ENCODE data around the gene DEFB132. TPM values are rescaled to one million over a fixed set of nuclear protein-coding genes. Genes with fewer than 3 reads are reported as not detected.
"Not testable (repeated sequence)": the region's sequence is repeated elsewhere in the genome, so short reads cannot be mapped to it uniquely, and the experiment has no call there.

Gene DEFB132
- total RNA-seq = not detected

GRCh38 chr20:257419-257818, at the start of gene DEFB132:
DEFB132 (plus strand) TSS chr20:257724; CDS start chr20:257779, 55 bp downstream.
- no peak for DNase-seq

DNA sequence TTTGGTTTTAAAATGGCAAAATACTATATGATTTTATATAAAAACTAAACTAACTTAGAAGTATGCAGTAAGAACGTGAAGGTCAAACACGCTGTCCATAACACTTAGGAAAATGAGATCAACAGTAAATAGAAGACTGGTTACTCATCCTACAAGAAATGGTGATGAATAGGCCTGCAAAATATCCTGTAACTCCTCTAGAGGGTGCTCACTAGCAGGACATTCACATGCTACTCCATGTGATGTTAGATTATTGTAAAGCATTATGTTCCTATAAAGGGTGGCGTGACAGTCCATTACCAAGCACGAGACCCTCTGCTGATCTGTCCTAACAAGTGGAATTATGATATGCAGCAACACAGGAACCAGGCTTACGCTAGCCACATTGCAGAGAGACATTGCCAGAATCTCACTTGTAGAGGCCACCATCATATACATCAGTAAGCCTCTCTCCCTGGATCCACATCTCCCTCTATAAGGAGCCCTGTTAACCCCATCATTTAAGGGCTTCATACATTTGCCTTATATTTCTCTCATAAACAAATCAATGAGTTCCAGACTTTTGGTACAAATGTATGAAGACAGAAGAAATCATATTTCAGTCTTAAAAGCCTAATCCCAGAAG, 48.5 kb upstream of the DEFB132 start:
- no peak for DNase-seq

DNA sequence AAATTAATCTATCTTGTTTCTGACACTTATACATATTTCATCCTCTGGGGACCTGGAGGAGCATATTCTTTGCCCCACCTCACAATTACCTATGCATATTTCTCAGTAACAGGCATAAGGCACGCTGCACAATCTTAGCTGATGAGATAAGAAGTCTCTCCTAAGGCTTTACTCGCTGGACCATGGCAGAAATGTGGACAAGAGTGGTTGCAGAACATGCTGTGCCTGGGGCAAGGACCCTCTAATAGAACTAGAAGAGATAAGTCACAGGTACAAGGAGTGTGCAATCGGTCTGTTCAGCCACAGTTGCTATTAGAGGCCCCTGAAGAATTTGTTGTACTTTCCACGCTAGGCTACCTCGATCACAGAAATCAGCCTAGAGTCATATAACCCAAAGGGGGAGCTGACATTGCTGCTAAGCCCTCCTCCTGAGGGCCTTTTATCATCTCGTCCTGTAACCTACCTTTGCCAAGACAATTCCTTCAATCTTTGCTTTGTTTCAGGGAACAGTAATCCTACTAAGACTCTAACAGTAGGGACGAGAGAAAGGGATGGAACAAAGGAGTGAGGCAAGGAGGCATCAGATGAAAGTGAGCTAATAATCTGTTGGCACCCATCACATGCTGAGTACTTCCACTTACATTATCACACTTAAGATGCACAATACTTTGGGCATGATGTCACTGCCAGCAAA, 46.6 kb upstream of the DEFB132 start:
- DNase-seq = no peak

GRCh38 chr20:214383-214782, 43.1 kb upstream of the DEFB132 start:
- DNase-seq = no peak

DNA sequence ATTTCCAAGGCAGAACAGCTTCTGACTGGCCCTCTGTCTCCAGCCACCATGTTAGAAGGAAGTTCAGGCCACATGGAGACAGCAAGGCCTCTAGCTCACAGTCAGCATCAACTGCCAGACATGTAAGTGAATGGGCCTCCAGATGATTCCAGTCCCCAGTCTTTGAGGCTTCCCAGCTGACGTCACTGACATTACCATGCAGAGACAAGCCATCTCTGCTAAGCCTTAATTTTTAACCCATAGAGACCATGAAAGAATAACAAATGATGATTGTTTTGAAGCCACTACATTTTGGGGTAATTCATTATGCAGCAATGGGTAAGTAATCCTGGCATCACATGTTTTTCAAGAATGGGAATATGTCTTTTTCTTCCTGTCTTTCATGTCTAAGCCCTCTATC, 41.7 kb upstream of the DEFB132 start:
- no peak for DNase-seq

DNA sequence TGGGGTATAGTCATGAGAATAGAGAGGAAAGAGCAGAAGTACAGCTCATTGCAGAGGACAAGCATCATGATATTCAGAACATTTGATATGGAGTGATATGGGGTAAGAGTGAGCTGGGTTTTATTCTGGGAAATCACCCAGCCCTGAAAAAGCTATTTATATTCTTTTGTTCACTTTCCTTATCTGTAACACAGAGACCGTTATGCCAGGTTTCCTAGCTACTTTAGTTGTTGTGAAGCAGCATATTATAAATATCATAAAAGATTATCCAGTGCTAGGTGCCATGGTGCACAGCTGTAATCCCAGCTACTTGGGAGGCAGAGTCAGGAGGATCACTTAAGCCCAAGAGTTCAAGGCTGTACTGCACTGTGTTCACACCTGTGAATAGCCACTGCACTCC, 40.3 kb upstream of the DEFB132 start:
- DNase-seq = no peak

DNA sequence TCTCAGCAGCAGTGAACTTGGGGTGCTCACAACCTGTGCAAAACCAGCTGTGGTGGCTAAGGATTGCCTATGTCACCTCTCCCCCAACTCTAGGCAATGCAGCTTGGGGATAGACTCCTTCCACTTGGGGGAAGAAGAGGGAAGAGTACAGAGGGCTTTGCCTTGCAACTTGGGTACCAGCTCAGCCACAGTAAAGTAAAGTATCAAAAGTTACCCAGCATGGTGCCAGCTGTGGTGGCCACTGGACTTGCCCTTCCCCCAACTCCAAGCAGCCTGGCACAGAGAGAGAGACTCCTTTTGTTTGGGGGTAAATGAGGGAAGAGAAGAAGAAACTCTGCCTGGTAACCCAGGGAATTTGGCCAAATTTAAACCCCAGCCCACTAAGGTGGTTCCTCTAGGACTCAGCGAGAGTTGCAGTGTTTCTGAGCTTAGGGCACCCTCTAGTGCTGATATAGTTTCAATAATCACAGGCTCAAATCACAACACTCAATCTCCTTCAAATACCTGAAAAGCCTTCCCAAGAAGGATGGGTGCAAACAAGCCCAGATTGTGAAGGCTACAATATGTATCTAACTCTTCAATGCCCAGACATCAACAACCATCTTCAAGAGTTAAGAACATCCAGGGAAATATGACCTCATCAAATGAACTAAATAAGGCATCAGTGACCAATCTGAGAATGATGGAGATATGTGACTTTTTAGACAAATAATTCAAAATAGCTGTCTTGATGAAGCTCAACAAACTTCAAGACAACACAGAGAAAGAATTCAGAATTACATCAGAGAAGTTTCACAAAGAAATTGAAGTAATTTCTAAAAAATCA, 38.0 kb upstream of the DEFB132 start:
- DNase-seq = no peak

GRCh38 chr20:221258-221830, 36.2 kb upstream of the DEFB132 start:
- no peak for DNase-seq

GRCh38 chr20:225879-226278, 31.6 kb upstream of the DEFB132 start:
- not testable (repeated sequence) for DNase-seq

GRCh38 chr20:226958-227357, 30.6 kb upstream of the DEFB132 start, which contains the start of gene DEFB129:
DEFB129 (plus strand) TSS chr20:227258; CDS start chr20:227289, 31 bp downstream.
- DNase-seq = no peak

GRCh38 chr20:227439-228105, 30.0 kb upstream of the DEFB132 start:
- no peak for DNase-seq

DNA sequence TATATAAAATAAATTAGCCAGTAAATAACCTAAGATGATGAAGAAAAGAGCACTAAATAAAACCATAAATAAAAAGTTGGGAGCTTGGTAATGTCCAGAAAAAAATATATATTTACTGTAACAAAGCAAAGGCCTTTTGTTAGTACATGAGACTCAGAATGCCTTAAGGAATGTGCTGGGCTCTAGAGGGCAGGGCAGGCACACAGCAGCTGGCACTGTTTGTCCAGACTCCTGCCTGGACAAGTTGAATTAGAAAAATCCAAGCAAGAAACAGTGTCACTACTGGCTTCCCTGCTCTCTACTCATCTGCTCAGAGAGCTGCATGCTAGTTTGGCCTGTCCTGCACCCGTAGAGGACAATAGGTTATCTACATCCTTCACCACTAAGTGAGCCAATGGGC, 21.6 kb upstream of the DEFB132 start:
- no peak for DNase-seq

- DNase-seq = no peak
Observed at GRCh38 chr20:237489-237888, 20.0 kb upstream of the DEFB132 start.

- DNase-seq = no peak
Observed at GRCh38 chr20:237929-238328, 19.6 kb upstream of the DEFB132 start.

- no peak for DNase-seq
Observed at GRCh38 chr20:242905-243304, 14.6 kb upstream of the DEFB132 start.

- no peak for DNase-seq
Observed at GRCh38 chr20:251354-251753, 6.2 kb upstream of the DEFB132 start.

DNA sequence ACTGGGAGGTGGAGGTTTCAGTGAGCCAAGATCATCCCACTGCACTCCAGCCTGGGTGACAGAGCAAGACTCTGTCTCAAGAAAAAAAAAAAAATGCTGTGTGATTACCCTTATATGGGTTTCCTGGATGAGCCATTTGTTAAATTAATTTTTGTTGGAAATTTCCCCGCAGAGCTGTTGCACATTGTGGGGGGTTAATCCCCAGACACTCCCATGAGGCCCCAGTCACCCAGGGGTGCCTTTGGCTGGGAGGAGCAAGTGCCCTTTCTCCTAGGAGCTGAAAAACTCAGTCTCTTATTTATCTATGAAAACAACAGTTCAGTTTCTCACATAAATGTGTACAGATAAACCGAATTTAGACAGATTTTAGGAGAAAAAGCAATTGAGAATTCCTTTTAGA, 4.7 kb upstream of the DEFB132 start:
- DNase-seq = no peak

GRCh38 chr20:253447-253846, 4.1 kb upstream of the DEFB132 start:
- DNase-seq = not testable (repeated sequence)

- no peak for DNase-seq
Observed at GRCh38 chr20:258269-258858, 840 bp downstream of the DEFB132 start.

- DNase-seq = no peak
Observed at GRCh38 chr20:258963-259362, 1.4 kb downstream of the DEFB132 start.

- no peak for DNase-seq
Observed at GRCh38 chr20:259981-260380, 2.5 kb downstream of the DEFB132 start.

- DNase-seq = no peak
Observed at GRCh38 chr20:263701-264100, 6.2 kb downstream of the DEFB132 start.

All from effector CD4-positive, alpha-beta T cell (primary cell).